8988T (cell line): ENCODE results near the gene CAMKMT.

Source experiments
- DNase-seq: peaks from one replicate; pipeline ENCODE4 v3.0.0; 2011

The CAMKMT gene

DNA sequence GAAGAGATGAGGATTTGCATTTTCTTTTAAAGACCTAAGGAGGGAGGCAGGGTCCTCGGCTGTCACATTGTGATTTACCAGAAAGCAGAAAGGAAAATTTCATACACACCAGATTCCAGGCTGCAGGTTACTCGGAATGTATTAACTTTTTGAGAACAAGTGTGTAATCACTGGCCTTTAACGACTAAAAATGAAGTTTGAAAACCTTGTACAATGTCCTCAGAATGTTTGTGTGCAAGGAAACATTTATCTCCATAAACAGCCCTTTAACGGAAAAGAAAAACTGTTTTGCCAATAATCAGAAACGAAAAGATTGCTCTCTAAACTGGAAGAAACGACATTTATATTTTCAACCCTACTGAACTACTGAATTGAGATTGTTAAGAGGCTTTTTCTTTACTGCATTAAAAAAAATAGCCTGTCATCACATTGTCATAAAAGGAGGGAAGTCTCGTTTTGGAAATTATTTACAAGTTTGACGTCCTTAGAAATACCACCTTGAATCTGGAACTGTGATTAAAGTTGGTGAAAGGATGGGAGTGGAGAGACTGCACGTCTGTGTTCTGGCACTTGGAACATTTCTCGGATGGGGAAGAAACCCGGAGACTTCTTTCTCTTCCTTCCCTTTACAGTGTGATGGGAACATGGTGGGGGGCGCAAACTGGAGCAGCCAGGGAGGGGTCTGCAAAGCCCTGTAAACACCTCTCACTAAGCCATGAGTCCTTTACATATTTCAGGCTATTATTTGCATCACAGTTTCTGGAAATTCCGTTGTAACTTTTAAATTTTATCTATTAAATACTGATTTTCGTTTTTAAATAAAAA lies 445.7 kb downstream of the CAMKMT start:
- DNase-seq = no peak

DNA sequence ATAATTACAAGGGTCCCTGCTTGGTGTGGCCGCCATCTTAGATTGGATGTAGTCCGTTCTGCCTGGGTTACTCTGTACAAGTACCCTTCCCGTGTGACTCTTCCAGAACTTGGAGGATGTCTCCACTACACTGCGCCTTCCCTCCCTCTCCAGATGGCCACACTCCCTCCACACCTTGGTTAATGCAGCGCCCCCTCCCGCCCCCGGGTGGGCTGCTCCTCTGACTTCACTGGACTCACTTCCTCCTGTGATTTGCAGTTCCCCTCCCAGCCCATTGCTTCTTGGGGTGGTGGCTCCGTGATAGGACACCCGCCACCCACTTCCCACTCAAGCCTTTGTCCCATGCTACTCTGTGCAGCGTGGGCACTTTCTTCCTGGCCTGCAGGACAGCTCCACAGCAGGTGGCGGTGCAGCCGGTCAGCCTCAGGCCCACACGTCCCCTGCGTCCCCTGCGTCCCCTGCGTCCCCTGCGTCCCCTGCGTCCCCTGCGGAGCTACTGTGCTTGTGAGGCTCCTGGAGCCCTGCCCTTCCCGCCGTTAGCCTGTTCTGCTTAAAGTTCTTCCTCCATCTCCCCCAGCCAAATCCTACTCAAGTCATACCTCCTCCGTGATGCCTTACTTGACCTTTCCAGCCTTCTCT lies 449.3 kb downstream of the CAMKMT start:
- no peak for DNase-seq

DNA sequence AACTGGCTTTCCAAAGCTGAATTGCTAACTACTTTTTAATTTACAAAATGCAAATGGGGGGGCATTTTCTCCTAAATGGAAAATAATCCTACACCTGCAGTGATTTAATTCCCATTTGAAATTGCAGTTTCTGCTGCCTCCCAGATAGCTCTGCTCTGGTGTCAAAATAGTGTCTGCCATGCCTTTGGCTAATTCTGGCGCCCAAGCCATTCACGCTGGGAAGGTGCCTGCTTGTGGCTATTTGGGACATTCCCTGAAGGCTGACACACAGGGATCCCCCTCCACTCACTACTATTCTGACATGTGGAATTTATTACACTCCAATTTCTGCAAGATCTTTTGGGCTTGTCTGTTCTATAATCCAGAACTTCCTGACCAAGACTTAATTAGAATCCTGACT lies 451.4 kb downstream of the CAMKMT start:
- DNase-seq = no peak

DNA sequence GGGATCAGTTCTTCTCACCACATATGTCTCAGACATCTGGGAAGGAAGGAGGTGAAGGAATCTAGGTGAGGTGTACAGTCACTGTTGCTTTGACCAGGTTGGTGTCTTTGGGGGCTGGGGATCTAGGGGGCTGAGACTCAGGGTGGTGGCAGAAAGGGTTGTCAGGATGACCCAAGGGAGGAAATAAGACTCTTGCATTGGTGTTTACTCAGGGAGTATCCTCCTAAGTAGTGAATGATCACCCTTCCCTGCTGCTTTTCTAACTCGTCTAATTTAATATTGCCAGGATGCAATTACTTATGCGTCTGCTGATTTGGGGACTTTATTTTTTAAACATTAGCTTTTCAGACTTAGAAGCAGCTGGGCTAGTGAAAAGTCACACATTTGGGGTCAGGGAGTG lies 451.9 kb downstream of the CAMKMT start:
- DNase-seq = no peak

DNA sequence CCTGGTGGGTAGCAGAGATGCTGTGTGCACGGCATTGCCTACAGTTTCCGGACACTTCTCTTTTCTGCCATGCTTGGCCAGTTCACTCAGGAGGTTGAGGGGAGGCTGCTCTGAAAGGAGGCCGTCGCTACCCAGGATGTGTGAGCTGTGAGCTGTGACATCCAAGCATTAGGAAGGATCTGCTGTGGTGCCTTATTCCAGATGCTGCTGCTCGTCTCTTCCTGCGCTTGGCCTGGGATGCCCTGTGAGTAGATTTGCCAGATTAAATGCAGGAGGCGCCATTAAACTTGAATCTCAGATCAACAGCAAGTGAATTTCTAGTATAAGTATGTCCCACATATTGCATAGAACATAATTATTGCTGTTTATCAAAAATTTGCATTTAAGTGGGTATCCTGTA lies 455.5 kb downstream of the CAMKMT start:
- DNase-seq = no peak

DNA sequence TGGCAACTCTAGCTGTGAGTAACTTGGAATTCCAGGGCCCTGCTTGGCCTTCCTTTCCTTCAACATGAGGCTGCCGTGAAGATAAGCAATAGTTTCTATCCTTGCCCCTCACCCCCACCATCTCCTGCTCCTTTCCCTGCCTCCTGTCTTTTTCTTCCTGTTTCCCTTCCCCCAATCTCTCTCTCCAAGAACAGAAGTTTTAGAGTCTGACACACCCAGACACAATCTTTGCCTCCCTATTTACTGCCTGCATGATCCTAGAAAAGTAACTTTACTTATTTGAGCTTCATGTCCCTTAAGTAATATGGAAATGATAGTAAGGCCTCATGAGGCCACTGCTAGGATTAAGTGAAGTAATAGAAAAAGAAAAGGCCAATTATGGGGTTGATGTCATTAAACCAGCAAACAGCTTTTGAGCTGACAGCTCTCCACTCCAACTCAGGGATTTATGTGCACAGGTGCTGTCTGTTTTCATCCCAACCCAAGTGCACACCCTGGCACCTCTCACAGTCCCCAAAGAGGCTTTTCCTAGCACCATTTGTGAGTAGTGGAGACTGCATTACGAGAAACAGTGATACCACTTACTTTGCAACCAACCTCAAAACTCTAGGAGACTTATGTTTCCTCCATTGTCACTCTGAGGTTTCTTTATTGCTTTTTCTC lies 456.1 kb downstream of the CAMKMT start:
- no peak for DNase-seq

DNA sequence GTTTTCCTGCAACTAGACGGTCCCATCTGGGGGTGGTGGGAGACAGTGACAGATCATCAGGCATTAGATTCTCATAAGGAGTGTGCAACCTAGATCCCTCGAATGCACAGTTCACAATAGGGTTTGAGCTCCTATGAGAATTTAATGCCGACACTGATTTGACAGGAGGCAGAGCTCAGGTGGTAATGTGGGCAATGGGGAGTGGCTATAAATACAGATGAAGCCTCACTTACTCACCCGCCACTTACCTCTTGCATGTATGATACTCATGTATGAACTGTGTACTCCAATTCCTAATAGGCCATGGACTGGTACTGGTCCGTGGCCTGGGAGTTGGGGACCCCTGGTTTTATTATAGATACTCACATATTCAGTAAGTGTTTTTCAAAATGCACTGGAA lies 457.3 kb downstream of the CAMKMT start:
- DNase-seq = no peak

DNA sequence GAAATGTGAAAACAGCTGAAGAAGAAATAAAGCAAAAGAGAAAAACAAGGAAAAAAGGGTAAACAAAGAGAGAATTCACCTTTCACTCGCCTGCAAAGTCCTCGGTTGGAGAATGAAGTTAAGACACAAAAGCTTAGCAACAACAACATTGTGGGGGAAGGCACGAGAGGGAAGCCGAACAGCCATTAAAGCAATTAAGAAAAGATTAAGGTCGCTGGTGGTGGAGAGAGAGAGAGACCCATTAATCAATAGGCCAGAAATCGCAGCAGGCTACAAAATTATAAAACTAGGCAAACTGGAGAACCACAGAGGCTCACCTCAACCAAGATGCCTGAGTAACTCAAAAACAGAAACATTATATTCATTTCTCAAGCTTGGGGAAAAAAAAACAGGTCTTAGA lies 459.8 kb downstream of the CAMKMT start:
- DNase-seq = no peak

DNA sequence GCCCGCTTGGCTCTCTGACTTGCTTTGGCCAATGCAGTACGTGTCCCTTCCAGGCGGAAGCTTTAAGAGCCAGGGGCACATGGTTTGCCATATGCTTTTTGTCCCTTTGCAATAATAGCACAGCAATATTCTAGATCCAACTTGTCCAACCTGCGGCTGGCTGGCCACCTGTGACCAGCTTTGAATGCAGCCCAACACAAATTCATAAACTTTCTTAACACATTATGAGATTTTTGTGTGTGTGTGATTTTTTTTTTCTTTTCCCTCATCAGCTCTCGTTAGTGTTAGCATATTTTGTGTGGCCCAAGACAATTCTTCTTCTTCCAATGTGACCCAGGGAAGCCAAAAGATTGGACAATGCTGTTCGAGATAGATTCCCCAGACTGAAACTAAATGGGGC lies 460.4 kb downstream of the CAMKMT start:
- no peak for DNase-seq
